SKM-1 treated with dmso at 0.1 percent for 144 hours (cell line): Measurements from ENCODE around the gene CDK19.
"Not testable (repeated sequence)": the region's sequence is repeated elsewhere in the genome, so short reads cannot be mapped to it uniquely, and the experiment has no call there.

Experiments used
- DNase-seq: peaks from one replicate; lab custom pipeline; 2025; ENCODE audit not compliant: unreplicated experiment; lab: John Stamatoyannopoulos, UW

Gene CDK19

DNA sequence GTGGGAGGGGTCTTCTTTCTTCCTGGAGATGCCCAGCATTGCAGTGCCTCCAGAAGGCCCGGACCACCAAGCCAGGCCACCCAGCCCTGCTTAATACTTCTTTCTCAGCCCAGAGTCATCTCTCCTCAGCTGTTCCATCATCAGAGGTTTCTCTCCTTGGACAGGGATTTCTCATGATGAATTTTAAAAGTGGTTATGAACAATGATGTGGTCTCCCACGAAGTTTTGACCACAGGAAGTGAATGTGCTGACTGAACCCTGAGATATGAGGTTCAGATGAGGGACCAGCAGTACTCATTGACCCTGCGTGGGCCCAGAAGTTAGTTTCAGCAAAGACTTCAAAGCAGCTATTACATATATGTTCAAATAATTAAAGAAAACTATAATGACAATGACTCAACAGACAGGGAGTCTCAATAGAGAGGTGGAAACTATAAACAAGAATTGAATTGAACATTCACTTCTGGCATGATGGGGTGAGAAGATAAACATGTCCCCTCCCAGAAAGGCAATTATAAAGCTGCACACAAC, 224.4 kb downstream of the CDK19 start:
- DNase-seq = no peak

GRCh38 chr6:110589865-110590513, 225.3 kb downstream of the CDK19 start:
- DNase-seq = no peak

GRCh38 chr6:110587328-110587727, 227.9 kb downstream of the CDK19 start:
- no peak for DNase-seq

DNA sequence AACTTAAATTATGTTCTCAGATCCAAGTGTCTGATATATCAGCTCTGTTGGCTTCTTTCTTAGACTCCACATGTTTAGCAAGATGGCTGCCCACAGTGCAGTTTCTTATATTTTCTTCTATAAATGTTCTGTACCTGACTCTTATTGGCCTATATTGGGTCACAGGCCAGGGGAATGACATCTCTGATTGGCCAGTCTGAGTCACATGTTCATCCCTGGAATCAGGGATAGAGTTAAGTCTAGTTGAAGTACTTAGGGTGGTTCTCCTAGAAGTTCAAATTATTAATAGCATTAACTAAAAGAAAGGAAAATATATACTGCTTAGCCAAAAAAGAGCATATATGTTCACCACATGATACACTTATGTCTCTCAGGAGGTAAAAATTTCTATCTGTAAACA, 233.6 kb downstream of the CDK19 start:
- no peak for DNase-seq

DNA sequence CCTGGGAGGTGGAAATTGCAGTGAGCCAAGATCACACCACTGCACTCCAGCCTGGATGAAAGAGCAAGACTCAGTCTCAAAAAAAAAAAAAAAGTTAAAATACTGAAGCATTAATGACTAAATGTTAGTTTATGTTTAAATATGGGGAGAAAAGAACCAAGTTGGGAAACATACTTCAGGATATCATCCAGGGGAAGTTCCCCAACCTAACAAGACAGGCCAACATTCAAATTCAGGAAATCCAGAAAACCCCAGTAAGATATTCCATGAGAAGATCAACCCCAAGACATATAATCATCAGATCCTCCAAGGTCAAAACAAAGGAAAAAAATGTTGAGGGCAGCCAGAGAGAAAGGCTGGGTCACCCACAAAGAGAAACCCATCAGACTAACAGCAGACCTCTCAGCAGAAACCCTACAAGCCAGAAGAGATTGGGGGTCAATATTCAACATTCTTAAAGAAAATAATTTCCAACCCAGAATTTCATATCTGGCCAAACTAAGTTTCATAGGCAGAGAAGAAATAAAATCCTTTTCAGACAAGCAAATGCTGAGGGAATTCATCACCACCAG, 237.6 kb downstream of the CDK19 start:
- DNase-seq = not testable (repeated sequence)

DNA sequence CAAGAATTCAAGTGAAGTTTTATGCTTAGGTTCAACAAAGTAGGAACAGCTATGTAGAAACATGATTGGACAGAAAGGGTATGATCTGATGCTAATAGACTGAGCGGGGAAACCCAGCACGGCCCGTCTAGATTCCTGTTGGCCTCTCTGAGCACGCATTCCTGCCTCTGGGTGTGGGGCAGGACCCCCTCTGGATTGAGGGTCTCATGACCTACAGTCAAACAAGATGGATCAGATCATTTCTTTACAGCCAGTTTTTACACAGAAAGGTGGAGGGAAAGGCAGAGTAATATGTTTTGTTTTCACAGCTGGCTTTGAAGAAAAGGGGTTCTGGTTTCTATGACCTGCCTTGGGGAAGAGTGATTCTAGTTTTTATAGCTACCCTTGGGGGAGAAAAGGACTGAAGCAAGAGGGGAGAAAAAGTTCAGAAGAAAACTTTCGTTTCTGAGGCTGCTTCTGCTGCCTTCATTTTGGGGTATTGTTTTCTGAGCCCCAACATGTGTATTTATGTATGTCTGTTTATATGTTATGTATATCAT, 239.3 kb downstream of the CDK19 start:
- DNase-seq = no peak

- no peak for DNase-seq
Measured at GRCh38 chr6:110574817-110575216, 240.5 kb downstream of the CDK19 start.

DNA sequence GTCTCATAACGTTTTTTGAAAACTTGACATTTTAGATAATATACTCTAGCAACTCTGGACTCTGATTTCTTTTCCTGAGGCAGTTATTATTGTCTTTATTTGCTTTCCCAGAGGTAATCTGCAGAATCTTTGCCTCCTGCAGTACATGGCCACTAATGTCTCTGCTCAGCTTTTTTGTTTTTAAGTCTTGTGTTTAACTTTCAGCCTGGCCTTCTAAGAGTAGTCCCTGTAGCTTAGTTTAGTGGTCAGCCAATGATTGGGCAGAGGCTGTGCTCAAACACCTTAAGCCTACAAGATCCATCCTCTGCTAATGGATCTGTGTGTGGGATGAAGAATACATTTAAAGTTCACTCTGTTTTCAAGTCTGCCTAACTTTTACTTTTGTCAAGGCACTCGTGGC, 241.7 kb downstream of the CDK19 start:
- no peak for DNase-seq

DNA sequence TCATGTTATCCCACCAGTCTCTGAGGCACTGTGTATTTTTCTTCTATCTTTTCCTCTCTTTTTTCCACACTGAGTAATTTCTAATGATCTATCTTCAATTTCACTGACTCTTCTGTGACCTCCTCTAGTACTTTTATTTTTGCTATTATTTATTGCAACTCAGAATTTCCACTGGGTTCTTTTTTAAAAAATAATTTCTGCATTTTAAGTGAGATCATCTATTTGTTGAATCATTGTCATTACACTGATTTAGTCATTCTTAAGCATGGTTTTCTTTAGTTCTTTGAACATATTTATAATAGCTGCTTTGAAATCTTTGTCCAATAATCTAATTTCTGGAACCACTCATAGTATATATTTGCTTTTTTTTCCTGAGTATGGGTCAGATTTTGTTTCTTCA, 242.1 kb downstream of the CDK19 start:
- no peak for DNase-seq

DNA sequence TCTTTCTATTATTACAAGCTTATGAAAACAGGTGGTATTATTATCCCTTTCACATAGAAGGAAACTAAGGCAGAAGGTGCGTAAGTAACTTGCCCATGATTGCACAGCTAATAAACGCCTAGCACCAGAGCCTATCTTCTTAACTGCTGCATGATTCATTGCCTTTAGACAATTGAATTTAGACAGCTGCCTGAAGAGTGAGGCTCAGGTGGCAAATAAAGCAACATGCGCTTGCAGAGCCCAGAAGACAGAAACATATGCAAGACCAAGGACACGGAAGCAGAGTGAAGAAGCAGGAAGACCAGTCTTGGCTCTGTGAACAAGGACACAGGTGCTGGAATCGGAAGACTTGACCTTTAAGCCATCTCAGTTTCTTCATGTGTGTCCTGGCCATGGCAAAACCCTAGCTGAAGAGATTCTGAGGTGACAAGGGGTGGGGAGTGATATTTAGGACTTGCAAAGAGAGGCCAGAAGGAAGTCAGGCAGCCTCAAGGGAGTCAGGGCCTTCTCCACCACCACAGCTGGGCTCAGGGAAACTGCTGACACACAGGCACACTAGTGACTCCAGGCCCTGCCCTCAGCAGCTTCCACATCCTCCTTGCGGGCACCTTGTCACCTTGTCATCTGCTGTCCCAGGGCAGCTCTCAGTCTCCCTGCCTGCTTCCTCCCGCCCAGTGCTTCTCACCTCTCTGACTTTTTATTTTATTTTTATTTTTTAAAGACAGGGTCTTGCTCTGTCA, 247.1 kb downstream of the CDK19 start:
- no peak for DNase-seq

GRCh38 chr6:110566346-110567125, 248.7 kb downstream of the CDK19 start:
- no peak for DNase-seq

GRCh38 chr6:110564703-110565421, 250.4 kb downstream of the CDK19 start:
- DNase-seq = no peak

DNA sequence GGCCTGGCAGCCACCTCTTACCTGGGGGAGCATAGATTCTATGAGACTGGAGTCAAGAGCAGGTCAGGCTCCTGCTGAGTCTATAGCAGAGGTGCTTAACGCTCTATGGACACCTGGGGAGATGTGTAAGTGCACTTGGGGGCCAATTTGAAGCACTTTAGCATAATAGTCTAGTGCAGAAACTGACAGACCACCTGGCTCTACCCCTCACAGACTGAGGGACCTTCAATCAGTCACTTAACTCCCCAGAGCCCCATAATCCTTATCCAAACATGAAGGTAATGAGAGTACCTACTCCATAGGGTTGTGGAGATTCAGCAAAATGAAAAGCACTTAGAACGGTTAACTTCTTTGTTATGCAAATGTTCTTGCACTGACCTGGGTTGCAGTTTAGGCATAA, 251.6 kb downstream of the CDK19 start:
- no peak for DNase-seq

DNA sequence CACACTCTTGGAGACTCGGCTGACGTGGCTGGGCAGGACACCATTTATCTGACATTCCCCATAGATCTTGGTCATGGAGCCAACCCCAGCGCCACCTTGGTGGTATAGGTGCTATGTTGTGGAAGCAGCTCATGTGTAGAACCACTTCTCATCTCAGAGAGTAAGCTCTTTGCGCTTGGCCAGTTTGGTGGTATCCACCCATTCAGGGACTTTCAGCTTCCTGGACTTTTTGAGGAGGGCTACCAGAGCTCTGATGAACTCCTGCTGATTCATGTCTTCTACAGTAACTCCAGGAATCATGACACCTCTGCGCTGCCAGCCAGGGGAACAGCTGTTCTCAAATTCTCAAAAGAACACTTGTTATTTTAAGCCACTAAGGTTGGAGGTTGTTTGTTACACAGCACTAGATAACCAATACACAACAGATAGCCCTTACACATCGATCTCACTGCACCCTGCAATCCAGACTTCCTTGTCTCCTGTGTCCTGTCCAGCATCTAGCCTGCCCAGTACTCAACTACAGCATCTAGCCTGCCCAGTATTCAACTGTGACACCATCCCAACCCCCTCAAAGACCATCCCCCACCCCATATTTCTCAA, 252.9 kb downstream of the CDK19 start:
- DNase-seq = no peak

GRCh38 chr6:110561696-110562095, 253.6 kb downstream of the CDK19 start:
- DNase-seq = no peak

GRCh38 chr6:110561008-110561396, 254.3 kb downstream of the CDK19 start:
- no peak for DNase-seq

DNA sequence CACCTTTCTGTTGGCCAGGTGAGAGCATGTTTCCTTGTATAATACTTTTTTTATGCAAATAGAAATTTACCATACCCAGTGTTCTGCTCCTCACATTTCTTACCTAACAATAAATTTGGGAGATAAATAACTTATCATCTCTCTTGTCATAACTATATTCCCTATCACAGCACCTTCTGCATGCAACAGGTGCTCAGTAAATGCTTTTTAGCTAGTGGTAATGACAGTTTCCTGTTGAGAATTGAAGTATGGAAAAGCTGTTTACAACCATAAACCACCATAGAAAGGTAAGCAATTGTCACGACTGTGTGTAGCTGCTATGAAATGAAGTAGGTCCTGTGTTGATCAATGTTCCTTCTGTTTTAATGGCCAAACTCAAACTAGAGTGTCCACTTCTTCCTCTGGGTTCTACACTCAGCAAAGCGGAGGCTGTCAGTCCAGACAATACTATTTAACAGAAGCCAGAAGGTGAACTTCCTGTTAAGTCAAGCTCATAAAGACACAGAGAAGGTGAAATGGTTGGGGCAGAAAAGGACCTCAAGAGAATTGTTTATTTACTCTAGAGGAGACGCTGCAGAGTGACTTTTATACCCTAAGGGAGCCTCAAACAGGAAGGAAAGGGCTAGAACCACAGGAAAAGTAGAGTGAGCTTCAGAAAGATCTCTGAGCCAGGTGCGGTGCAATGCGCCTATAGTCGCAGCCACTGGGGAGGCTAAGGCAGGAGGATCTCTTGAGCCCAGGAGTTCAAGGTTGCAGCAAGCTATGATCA, 254.8 kb downstream of the CDK19 start:
- DNase-seq = no peak
